Measurements from ENCODE around the gene MSLN.

Gene MSLN

GRCh38 chr16:794853-795466 lies 34.4 kb downstream of the MSLN start:
- DNase-seq = no peak

GRCh38 chr16:795580-796229 lies 35.2 kb downstream of the MSLN start:
- DNase-seq = no peak

- no peak for DNase-seq
These were observed 36.0 kb downstream of the MSLN start for GRCh38 chr16:796296-797119.

GRCh38 chr16:797120-797420 lies 36.5 kb downstream of the MSLN start:
- no peak for DNase-seq

GRCh38 chr16:797686-798085 lies 37.2 kb downstream of the MSLN start:
- no peak for DNase-seq

- no peak for DNase-seq
These were observed 38.1 kb downstream of the MSLN start for GRCh38 chr16:798666-799065.

GRCh38 chr16:799111-799947 lies 38.8 kb downstream of the MSLN start:
- no peak for DNase-seq

- no peak for DNase-seq
These were observed 39.7 kb downstream of the MSLN start, which contains the start of gene GNG13 for GRCh38 chr16:799948-800833. GNG13 (minus strand) TSS chr16:800734; CDS start chr16:799077, 1,657 bp downstream.

- no peak for DNase-seq
These were observed 40.4 kb downstream of the MSLN start for GRCh38 chr16:800834-801511.

- DNase-seq = no peak
These were observed 41.2 kb downstream of the MSLN start for GRCh38 chr16:801584-802363.

GRCh38 chr16:802461-802860 lies 41.9 kb downstream of the MSLN start:
- no peak for DNase-seq

- no peak for DNase-seq
These were observed 42.6 kb downstream of the MSLN start for GRCh38 chr16:802914-803753.

- DNase-seq = no peak
These were observed 43.2 kb downstream of the MSLN start for GRCh38 chr16:803754-804080.

GRCh38 chr16:804193-805048 lies 43.9 kb downstream of the MSLN start:
- DNase-seq = no peak

- DNase-seq = no peak
These were observed 44.9 kb downstream of the MSLN start for GRCh38 chr16:805474-805873.

- peak; percentile 59 for DNase-seq
These were observed 47.0 kb downstream of the MSLN start for GRCh38 chr16:807347-808084.

- no peak for DNase-seq
These were observed 47.5 kb downstream of the MSLN start for GRCh38 chr16:808085-808386.

- peak; percentile 32 for DNase-seq
These were observed 52.8 kb downstream of the MSLN start for GRCh38 chr16:813204-813915.

Data from NCI-H2171 (cell line).